ENCODE results near the gene CNTN2.

DNA sequence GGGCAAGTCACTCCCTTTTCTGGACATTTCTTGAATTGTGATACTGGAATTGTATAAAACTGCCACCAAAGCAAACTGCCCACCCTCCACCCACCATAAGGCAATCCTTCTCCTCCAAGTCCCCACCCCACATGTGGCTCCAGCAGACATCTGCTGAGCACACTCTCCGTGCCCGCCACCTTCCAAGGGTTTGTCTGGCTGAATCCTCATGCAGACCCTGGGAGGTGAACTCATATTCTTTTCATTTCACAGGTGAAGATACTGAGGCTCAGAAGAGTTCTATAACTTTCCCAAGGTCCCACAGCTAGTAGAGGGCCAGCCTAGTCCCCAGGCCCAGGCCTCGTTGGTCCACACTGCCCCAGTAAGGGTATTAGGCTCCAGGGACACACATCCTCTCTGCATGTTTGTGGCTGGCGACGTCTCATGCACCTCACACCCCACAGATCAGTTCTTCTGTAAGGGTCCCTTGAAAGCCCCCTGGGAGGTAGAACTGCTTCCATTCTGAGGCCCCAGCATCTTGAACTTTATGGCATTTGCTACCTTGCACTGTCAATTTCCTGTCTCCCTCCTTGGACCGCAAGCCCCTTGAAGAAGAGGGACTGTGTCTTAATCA, 14.1 kb downstream of the CNTN2 start:
- TF ChIP-seq, protein P1, sequence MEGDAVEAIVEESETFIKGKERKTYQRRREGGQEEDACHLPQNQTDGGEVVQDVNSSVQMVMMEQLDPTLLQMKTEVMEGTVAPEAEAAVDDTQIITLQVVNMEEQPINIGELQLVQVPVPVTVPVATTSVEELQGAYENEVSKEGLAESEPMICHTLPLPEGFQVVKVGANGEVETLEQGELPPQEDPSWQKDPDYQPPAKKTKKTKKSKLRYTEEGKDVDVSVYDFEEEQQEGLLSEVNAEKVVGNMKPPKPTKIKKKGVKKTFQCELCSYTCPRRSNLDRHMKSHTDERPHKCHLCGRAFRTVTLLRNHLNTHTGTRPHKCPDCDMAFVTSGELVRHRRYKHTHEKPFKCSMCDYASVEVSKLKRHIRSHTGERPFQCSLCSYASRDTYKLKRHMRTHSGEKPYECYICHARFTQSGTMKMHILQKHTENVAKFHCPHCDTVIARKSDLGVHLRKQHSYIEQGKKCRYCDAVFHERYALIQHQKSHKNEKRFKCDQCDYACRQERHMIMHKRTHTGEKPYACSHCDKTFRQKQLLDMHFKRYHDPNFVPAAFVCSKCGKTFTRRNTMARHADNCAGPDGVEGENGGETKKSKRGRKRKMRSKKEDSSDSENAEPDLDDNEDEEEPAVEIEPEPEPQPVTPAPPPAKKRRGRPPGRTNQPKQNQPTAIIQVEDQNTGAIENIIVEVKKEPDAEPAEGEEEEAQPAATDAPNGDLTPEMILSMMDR (IDR thresholded peaks at IDR 0.05; ENCODE audit: borderline replicate concordance, extremely low read depth, low read length, poor library complexity, severe bottlenecking): no peak
- no peak for TF ChIP-seq EZH2 (IDR thresholded peaks at IDR 0.05; ENCODE audit: borderline replicate concordance, low read depth, low read length, severe bottlenecking)
